GM12864 (cell line): Measurements from ENCODE around the gene FIBCD1.

Experiments used
- DNase-seq: peaks from one replicate; pipeline ENCODE4 v3.0.0-alpha.2; 2011; ENCODE audit warnings: low read depth
- H3K4me3 ChIP-seq: 2 replicates; pipeline ENCODE4 v1.5.1; 2011; ENCODE audit warnings: mild to moderate bottlenecking, low read depth, low read length, control low read depth
- TF ChIP-seq, protein P1 (sequence below): IDR thresholded peaks from 2 replicates; pipeline ENCODE4 v1.5.1; 2011; ENCODE audit warnings: low read depth, mild to moderate bottlenecking, moderate library complexity, low read length, control low read depth, inconsistent platforms; ENCODE audit errors: missing control alignments

The FIBCD1 gene

DNA sequence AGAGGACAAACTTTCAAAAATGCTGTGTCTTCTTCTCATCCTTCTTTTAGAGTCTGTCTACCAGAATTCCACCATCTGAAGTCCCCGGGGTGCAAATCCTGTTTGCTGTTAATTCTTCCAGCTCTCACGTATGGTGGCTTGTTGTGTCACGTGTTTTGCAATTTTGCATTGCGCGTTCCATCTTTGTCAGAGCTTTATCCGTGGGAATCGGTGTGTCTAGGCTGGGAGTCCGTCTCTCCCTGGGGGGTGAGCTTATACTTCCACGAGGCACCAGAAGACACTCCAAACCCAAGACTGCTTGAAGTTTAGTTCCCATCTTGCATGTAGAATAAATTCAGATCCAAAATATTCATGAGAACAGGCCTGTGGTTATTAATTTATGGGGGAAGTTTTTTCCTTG is 6.1 kb upstream of the FIBCD1 start:
- no peak for DNase-seq
- TF ChIP-seq, protein P1, sequence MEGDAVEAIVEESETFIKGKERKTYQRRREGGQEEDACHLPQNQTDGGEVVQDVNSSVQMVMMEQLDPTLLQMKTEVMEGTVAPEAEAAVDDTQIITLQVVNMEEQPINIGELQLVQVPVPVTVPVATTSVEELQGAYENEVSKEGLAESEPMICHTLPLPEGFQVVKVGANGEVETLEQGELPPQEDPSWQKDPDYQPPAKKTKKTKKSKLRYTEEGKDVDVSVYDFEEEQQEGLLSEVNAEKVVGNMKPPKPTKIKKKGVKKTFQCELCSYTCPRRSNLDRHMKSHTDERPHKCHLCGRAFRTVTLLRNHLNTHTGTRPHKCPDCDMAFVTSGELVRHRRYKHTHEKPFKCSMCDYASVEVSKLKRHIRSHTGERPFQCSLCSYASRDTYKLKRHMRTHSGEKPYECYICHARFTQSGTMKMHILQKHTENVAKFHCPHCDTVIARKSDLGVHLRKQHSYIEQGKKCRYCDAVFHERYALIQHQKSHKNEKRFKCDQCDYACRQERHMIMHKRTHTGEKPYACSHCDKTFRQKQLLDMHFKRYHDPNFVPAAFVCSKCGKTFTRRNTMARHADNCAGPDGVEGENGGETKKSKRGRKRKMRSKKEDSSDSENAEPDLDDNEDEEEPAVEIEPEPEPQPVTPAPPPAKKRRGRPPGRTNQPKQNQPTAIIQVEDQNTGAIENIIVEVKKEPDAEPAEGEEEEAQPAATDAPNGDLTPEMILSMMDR: no peak
- H3K4me3 ChIP-seq: no peak overlapping the region

DNA sequence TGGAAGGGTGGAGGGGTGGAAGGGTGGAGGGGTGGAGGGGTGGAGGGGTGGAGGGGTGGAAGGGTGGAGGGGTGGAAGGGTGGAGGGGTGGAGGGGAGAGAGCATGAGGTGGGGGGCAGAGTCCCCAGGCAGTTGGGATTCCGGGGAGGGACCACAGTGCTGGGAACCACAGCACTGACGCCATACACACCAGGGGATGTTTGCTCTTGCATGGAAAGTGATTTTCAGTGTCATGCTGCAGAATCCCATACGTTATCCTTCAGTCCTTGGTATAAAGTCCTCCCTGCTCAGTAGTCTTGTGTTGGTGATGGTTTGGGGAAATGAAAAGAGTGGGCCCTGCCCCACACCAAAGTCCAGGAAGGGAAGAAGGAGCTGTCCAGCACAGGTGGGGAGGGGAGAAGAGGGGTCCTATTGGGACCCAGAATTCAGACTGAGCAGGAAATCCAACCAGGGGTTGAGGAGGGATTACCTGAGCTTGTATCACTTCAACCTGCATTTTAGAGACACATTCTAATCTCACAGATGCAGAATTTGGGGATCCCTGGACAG is 5.5 kb upstream of the FIBCD1 start:
- no peak for DNase-seq

DNA sequence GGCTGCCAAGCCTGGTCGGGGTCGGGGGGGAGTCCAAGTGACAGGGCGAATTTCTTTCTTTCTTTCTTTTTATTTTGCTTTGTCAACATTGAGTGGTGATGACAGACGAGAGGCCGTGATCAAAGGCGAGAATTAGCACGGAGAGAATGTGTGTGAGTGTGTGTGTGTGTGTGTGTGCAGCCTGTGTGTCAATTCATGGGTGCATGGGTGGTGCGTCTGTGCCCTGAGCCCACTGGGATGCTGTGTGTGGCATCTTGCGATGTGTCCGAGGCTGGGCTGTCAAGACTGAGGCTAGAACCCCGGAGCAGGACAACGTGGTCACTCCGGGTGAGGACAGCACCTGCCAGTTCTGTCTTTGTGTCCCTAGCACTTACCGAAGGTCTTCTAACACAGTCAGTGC is 4.7 kb upstream of the FIBCD1 start:
- TF ChIP-seq, protein P1: no peak
- H3K4me3 ChIP-seq: no peak overlapping the region
- no peak for DNase-seq

More for the DNA sequence above, 5.5 kb upstream of the FIBCD1 start:
- no peak overlapping the region for H3K4me3 ChIP-seq
- TF ChIP-seq, protein P1: no peak

DNA sequence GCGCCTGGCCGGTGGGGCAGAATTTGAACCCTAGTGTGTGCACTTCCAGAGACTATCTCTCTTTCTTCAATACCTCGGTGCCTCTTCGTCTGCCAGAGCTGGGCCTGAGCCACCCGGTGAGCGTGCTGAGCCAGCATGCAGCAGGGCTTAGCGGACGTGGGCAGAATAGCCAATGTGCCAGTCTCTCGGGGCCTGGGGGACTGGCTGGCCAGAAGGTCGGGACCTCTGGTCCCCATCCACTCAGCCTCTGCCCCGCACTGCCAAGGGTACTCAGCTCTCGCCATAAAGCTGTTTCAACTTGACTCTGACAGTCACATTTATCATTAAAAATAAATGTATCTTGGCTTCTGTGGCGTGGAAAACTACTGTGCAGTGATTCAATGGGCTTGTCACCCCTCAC is 4.2 kb upstream of the FIBCD1 start:
- DNase-seq: no peak
- TF ChIP-seq, protein P1: no peak
- no peak overlapping the region for H3K4me3 ChIP-seq

DNA sequence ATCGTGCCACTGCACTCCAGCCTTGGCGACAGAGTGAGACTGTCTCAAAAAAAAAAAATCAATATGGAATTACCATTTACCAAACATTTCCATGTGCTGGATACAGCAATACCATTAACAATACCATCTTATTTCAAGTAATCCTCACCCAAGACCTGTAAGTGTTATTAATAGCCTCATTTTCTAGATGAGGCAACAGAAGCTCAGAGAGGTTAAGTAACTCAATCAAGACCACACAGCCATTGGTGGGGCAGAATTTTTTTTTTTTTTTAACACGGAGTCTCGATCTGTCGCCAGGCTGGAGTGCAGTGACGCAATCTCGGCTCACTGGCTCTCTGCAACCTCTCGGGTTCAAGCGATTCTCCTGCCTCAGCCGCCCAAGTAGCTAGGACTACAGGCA is 3.6 kb upstream of the FIBCD1 start:
- DNase-seq: no peak
- H3K4me3 ChIP-seq: no peak overlapping the region
- TF ChIP-seq, protein P1: no peak

DNA sequence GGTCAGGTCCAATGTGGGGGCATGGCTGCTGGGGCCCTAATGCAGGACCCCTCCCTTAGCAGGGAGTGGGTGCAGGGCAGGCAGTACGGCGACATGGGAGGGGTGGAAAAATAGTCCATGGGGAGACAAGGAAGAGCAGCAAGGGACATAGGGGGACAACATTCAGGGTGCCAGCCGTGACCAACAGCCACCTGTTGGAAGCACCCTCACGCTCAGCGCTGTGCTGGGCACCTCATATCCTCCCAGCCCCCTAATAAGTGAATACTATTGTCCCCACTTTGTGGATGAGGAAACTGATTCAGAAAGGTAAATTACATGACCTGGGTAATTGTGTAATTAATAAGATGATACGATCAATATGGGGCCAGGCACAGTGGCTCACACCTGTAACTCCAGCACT is 3.0 kb upstream of the FIBCD1 start:
- H3K4me3 ChIP-seq: no peak overlapping the region
- DNase-seq: no peak
- TF ChIP-seq, protein P1: no peak
